GM18909 (cell line): Measurements from ENCODE around the gene DNA2.
"Not testable (repeated sequence)": the region's sequence is repeated elsewhere in the genome, so short reads cannot be mapped to it uniquely, and the experiment has no call there.

Experiments
- ATAC-seq: cut with Tn5 transposase; IDR thresholded peaks from one replicate; pipeline ENCODE4 v1.9.1; 2021; ENCODE audit warnings: mild to moderate bottlenecking; ENCODE audit not compliant: unreplicated experiment, poor library complexity

DNA2 gene, protein sequence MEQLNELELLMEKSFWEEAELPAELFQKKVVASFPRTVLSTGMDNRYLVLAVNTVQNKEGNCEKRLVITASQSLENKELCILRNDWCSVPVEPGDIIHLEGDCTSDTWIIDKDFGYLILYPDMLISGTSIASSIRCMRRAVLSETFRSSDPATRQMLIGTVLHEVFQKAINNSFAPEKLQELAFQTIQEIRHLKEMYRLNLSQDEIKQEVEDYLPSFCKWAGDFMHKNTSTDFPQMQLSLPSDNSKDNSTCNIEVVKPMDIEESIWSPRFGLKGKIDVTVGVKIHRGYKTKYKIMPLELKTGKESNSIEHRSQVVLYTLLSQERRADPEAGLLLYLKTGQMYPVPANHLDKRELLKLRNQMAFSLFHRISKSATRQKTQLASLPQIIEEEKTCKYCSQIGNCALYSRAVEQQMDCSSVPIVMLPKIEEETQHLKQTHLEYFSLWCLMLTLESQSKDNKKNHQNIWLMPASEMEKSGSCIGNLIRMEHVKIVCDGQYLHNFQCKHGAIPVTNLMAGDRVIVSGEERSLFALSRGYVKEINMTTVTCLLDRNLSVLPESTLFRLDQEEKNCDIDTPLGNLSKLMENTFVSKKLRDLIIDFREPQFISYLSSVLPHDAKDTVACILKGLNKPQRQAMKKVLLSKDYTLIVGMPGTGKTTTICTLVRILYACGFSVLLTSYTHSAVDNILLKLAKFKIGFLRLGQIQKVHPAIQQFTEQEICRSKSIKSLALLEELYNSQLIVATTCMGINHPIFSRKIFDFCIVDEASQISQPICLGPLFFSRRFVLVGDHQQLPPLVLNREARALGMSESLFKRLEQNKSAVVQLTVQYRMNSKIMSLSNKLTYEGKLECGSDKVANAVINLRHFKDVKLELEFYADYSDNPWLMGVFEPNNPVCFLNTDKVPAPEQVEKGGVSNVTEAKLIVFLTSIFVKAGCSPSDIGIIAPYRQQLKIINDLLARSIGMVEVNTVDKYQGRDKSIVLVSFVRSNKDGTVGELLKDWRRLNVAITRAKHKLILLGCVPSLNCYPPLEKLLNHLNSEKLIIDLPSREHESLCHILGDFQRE

DNA sequence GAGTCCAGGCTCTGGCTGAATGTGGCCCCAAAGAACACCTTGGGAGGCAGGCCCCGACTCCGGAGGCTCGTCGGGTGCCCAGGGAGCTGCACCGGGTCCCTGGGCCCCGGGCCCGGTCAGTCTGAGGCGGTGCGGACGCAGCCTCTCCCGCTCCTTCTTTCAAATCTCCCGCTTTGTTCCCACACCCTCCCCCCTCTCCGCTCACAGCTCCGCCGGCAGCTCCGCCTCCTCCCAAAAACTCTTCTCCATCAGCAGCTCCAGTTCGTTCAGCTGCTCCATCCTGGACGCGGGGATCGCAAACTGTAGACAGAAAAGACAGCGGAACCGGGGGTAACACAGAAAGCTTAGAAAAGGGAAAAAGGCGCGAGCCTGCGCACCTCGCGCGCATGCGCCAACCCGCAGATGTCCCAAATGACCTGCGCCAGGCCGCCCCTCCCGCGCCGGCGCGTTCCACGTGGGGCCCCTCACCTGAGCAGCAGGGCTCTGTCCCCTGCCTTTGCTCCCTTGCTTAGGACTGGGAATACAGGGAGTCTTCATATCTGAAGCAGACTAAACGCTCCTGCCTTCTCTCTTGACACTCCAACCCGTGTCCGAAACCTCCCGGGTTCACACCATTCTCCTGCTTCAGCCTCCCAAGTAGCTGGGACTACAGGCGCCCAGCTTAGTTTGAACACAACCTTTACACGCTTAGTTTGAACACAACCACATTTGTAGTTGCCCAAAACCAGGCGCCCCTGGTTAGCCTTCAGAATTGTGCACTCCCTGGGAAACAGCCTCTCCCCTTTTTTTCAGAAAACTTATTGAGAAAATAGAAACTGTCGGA, at the start of gene DNA2:
Gene DNA2, minus strand, starts transcription at position 388 of the 823 bp plus-strand sequence. Its CDS starts 109 bp downstream, at position 279.
- ATAC-seq: peak; percentile 90

DNA sequence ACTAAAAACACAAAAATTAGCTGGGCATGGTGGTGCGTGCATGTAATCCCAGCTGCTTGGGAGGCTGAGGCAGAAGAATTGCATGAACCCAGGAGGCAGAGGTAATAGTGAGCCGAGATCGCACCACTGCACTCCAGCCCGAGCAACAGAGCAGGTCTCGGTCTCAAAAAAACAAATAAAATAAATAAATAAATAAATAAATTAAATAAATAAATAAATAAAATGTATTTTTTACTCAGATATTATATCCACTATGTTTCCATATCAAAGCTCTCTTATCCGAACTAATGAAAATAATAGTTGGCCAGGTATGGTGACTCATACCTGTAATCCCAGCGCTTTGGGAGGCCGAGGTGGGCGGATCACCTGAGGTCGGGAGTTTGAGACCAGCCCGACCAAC, 46.8 kb upstream of the DNA2 start:
- not testable (repeated sequence) for ATAC-seq

DNA sequence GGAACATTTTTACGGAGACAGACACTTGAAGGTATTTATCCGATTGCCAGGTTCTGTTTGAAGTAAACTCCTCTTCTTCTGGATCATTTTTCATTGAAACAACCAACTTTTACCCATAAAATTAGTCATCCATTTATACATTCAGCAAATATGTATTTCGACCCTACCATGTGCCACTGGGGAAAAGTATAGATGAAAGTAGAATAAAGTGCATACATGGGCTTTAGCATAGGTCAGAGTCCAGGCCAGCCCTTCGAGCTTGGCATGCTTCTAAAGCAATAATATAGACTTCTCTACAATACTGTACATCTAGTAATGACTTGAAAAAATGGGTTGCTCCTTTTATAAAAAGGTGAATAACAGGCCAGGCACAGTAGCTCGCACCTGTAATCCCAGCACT, 45.4 kb upstream of the DNA2 start:
- no peak for ATAC-seq

DNA sequence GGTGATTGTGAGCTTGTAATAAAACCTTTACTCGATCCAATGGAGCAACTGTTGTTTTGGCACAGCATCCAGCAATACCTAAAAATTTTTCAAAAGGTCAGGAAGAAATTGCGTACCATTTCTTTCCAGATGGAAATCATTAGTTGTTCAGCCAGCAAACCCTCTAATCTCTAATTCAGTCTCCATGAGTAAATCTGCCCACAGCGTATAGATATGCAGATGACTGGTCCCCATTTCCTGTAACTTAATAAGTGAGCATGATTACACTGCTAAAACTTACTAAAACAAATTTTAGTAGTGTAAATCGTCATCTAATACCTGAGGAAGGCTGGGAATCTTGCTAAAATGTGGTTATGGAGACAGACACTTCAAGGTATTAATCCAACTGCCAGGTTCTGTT, 45.0 kb upstream of the DNA2 start:
- no peak for ATAC-seq

DNA sequence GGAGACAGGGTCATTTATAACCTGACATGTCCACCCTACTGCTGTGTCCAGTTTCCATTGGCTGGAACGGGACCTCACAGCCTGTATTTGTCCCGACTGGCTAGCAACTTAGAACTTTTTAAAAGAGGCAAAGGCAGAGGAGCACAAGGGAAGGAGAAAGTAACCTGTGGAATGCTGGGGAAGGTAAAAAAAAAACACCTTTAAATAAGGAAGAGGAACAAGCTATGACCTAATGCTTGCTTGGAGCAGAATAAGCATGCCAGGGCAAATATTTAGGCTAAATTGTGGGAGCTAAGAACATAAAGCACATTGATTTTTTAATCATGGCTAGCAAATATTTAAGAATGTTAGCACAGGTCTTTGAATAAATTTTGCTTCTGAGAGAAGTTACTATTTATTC, 44.4 kb upstream of the DNA2 start:
- not testable (repeated sequence) for ATAC-seq

DNA sequence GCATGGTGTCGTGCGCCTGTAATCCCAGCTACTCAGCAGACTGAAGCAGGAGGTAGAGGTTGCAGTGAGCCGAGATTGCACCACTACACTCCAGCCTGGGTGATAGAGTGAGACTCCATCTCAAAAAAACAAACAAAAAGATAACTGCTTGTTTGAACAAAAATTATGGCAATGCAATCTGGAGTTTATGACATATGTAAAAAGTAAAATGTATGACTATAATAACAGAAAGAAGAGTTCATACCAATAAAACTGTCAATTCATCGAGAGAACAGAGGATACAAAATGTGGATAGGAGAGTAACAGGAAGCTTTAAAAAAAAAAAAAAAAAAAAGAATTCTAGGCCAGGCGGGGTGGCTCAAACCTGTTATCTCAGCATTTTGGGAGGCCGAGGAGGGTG, 36.3 kb upstream of the DNA2 start:
- ATAC-seq: no peak

DNA sequence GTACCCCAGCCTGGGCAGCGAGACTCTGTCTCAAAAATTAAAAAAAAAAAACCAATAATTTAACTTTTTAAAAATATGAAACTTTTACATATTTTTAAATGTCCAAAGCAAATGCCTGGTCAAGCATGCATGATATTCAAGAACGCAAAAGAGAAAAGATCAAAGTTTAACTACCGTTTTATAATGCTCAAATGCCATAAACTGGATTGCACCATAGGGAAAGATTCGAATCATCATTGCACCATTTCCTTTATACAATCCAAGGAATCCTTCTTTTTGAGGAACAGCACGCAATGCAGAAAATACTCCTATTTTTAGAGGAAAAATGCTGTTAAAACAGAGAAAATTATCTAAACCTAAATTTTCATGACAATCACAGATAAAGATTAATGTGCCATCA, 34.6 kb upstream of the DNA2 start:
- ATAC-seq: no peak

DNA sequence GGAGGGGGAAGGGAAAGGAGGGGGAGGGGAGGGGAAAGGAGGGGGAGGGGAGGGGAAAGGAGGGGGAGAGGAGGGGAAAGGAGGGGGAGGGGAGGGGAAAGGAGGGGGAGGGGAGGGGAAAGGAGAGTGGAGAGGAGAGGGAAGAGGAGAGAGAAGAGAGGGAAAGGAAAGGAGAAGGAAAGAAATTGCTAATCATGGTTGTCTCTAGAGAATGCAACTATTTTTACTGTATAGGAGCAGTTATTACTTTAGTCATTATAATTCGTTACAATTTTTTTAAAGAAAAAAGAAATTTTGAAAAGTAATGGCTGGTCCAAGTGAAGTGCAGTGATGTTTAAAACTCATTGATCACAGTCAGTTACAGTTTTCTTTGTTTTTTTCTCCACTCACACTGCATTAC, 31.1 kb upstream of the DNA2 start:
- ATAC-seq: no peak

DNA sequence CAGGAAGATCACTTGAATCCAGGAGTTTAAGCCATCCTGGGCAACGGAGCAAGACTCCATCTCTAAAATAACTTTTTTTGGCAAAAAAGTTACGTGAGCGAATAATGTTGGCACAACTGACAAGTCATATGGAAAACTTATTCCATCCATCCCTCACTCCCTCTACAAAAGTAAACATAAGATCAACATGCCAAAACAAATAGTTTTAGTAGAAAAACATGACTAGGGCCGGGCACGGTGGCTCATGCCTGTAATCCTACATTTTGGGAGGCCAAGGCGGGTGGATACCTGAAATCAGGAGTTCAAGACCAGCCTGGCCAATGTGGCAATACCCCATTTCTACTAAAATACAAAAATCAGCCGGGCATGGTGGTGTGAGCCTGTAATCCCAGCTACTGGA, 29.9 kb upstream of the DNA2 start:
- ATAC-seq: no peak

DNA sequence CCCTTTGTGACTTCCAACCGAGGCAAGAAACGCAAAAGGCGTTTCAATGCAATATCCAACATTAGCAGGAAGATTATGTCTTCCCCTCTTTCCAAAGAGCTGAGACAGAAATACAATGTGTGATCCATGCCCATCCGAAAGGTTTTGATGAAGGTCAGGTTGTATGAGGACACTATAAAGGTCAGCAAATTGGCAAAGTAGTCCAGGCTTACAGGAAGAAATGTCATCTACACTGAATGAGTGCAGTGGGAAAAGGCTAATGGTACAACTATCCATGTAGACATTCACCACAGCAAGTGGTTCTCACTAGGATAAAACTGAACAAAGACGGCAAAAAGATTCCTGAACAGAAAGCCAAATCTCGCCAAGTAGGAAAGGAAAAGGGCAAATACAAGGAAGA, 27.8 kb upstream of the DNA2 start:
- no peak for ATAC-seq

DNA sequence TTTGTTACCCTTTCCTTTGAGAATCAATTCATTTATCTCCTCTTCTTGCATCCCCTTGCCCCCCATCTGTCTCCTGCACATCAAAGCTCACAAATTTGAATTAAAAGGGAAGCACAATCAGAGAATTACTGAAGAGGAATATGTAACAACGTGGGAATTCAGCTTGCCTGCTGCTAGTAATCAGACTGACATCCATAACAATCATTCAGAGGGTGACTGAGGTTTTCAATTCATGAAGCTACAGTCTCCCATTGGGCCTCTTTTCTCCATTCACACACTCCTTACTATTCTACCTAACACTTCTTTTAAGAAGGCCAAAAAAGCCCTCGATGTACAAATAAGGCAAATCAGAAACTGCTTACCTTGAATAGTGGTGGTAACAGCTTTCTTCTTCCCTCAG, 24.3 kb upstream of the DNA2 start:
- ATAC-seq: no peak

DNA sequence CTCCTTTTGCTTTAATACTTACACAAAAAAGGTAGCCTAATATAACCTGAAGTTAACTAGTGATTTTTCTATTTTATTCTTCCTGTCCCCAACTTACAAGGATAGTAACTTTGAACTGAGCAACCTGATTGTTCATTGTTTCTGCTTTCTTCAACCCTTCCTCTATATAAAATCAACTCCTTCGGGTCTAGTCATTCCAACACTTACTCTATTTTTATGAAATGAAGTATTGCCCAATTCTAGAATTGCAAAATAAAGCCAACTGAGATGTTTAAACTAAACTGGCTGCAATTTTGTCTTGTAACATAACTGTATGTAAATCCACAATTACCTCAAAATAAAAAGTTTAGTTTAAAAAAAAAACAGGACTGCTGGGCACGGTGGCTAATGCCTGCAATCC, 20.3 kb upstream of the DNA2 start:
- ATAC-seq: no peak

DNA sequence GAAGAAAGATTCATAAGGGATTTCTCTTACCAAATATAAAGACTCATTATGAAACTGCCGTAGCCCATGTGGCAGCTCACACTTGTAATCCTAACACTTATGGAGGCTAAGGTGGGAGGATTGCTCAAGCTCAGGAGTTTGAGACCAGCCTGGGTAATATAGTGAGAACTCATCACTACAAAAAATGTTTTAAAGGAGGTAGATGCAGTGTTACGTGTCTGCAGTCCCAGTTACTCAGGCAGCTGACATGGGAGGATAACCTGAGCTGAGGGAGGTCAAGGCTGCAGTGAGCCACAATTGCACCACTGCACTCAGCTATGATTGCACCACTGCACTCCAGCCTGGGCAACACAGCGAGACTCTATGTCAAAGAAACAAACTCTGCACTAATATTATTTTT, 18.1 kb upstream of the DNA2 start:
- no peak for ATAC-seq

DNA sequence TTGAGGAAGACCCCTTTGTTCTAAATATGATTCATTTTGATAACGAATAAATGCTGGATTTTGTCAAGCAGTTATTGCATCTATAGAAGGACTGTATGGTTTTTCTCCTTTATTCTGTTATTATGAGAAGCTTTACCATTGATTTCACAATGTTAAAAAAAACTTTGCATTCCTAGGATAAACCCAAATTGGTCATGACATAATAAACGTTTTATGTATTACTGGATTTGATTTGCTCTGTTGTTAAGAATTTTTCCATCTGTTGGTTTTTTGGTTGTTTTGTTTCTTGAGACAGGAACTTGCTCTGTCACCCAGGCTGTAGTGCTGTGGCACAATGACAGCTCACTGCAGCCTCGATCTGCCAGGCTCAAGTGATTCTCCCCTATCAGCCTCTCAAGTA, 2.2 kb upstream of the DNA2 start:
- ATAC-seq: no peak

DNA sequence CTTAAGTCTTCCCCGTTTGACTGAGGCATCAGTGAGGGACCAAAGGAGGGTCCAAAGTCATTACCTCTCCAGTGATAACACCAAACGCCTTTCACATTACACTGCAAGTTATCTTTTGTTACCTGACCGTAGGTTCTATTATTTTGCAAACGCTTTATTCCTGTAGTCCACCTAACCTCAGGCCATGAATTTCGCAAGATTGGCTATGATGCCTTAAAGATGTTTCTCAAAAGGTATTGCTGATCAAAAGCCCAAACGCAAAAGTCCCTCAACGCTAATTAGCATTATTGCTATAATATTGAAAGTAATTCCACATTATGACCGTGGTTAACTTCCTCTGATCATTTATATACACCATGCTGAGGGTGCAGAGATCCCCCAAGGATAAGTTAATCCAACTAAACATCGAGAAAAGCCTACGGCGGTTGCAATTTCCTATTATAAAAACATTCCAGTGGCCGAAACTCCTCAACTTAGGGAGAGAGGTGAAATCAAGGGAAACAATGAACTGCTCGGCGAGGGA, 649 bp downstream of the DNA2 start:
- no peak for ATAC-seq

DNA sequence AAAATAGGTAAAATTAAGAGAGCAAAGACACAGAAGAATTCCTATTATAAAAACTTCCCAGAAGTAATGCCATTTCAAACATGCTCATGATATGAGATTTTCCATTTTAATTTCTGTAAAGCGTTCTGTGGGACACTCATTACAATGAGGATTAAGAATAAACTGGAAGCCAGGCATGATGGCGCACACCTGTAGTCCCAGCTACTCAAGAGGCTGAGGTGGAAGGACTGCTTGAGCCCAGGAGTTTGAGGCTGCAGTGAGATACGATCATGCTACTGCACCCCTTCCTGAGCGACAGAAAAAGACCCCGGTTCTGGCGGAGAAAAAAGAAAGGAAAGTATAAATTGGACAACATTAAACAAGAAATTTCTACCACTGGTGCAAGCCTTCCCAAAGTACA, 1.5 kb downstream of the DNA2 start:
- no peak for ATAC-seq

DNA sequence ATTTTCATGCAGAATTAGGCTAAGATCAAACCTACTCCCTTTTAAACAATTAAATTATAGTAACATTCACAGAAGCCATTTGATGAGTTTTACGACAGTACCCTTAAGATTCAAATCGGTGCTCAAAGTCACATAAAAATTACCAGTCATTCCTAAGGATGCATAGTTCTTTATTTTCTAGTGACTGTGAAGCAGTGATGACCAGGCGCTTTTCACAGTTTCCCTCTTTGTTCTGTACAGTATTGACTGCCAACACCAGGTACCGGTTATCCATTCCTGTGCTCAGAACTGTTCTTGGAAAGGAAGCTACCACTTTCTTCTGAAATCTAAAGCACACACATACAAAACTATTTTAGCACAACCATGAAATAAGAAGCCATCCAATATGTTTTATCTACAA, 1.9 kb downstream of the DNA2 start:
- ATAC-seq: no peak

DNA sequence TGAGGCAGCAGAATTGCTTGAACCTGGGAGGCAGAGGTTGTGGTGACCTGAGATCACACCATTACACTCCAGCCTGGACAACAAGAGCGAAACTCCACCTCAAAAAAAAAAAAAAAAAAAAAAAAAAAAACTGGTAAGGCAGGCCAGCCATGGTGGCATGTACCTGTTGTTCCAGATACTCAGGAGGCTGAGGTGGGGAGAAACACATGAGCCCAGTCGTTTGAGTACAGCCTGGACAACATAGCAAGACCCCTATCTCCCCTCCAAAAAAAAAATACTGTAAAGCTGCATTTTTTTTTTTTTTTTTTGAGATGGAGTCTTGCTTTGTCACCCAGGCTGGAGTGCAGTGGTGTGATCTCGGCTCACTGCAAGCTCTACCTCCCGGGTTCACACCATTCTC, 7.0 kb downstream of the DNA2 start:
- ATAC-seq: not testable (repeated sequence)

DNA sequence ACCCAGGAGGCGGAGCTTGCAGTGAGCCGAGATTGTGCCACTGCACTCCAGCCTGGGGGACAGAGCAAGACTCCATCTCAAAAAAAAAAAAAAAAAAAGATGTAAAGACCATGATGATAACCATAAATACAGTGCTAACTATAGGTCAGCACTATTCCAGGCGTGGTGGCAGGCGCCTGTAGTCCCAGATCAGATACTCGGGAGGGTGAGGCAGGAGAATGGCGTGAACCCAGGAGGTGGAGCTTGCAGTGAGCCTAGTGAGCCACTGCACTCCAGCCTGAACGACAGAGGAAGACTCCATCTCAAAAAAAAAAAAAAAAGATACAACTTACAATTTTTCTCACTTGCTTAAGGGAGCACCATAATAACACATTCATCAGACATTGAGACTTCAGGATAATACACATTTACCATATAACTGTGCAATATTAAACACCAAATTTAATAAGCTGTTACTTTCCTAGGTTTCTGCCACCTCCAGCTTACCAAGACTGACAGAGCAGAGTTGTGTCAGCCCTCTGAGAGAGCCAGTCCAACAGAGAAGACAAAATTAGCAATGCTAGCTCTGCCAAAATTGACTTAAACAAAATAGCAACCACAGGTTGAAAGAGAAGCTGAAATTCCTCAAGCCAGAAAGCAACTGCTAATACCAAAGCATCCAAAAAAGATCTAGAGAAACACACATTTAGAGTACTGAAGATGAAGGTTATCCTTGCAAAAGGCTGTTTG, 8.2 kb downstream of the DNA2 start:
- no peak for ATAC-seq
